NT2/D1 (cell line): ENCODE data around the gene AP3B1.

Experiments used
- SUZ12 ChIP-seq: IDR thresholded peaks from 2 replicates; pipeline ENCODE4 v1.6.1; 2011; ENCODE audit not compliant: insufficient read length, insufficient read depth; ENCODE audit errors: extremely low read depth
- YY1 ChIP-seq: IDR thresholded peaks from 2 replicates; pipeline ENCODE4 v1.6.1; 2011; ENCODE audit not compliant: insufficient read length, insufficient read depth

- TF ChIP-seq SUZ12: no peak
- TF ChIP-seq YY1: no peak
These were observed 338.9 kb downstream of the AP3B1 start for GRCh38 chr5:77955577-77955976.
